AG04449 (cell line): ENCODE measurements around the gene LITAF.

ENCODE experiments used
- CTCF ChIA-PET: fragments of 350-600 bp; formaldehyde crosslinking; extraction: SDS; loops from one replicate; lab custom pipeline; 2021; ENCODE audit warnings: antibody characterized with exemption; lab: Yijun Ruan, JAX
- POLR2A ChIA-PET: fragments of 400-600, 350-600 bp; formaldehyde crosslinking; extraction: SDS; loops from one replicate; lab custom pipeline; 2020; ENCODE audit warnings: antibody characterized with exemption, inconsistent platforms; lab: Yijun Ruan, JAX
- DNase-seq: peaks from one replicate; pipeline ENCODE4 v3.0.0-alpha.2; 2010; ENCODE audit warnings: low read depth, low spot score
- H3K4me3 ChIP-seq: 2 replicates; pipeline ENCODE4 v1.5.1; 2011; ENCODE audit warnings: low read depth, mild to moderate bottlenecking, control low read depth, low read length
- TF ChIP-seq, protein P1 (sequence below): IDR thresholded peaks from one replicate; pipeline ENCODE4 v1.5.1; 2011; ENCODE audit warnings: mild to moderate bottlenecking, moderate library complexity, low read length, control low read depth, inconsistent platforms; ENCODE audit not compliant: insufficient read depth; ENCODE audit errors: missing control alignments

LITAF gene

DNA sequence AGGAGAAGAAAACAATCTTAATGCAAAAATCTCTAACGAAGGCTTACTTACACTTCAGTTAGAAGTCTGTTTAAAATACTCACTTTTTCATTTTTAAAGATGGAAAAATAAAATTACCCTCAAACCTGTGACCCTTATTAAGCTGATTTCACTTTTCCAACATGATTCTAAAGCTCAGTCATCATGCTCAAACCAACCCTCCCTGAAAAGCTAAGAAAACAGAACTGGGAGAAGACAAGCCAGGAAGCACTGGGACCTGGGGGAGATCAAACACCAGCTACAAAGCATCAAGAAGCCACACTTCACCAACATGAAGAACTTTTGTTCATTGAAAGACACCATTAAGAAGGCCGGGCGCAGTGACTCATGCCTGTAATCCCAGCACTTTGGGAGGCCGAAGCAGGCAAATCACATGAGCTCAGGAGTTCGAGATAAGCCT lies 88.8 kb downstream of the LITAF start:
- TF ChIP-seq, protein P1, sequence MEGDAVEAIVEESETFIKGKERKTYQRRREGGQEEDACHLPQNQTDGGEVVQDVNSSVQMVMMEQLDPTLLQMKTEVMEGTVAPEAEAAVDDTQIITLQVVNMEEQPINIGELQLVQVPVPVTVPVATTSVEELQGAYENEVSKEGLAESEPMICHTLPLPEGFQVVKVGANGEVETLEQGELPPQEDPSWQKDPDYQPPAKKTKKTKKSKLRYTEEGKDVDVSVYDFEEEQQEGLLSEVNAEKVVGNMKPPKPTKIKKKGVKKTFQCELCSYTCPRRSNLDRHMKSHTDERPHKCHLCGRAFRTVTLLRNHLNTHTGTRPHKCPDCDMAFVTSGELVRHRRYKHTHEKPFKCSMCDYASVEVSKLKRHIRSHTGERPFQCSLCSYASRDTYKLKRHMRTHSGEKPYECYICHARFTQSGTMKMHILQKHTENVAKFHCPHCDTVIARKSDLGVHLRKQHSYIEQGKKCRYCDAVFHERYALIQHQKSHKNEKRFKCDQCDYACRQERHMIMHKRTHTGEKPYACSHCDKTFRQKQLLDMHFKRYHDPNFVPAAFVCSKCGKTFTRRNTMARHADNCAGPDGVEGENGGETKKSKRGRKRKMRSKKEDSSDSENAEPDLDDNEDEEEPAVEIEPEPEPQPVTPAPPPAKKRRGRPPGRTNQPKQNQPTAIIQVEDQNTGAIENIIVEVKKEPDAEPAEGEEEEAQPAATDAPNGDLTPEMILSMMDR = no peak
- ChIA-PET POLR2A (interaction anchor here (0.7 kb wide), 1 partner anchor 81 kb away, joined by 4 read pairs; no protein-coding TSS in a partner anchor), CTCF (interaction anchor here (0.7 to 1.3 kb wide), 5 partner anchors 8 to 144 kb away, joined by 3 to 7 read pairs (median 4); no protein-coding TSS in a partner anchor)
- H3K4me3 ChIP-seq = no peak overlapping the region
- DNase-seq = no peak
